ENCODE data around the gene CASZ1.

Gene CASZ1

DNA sequence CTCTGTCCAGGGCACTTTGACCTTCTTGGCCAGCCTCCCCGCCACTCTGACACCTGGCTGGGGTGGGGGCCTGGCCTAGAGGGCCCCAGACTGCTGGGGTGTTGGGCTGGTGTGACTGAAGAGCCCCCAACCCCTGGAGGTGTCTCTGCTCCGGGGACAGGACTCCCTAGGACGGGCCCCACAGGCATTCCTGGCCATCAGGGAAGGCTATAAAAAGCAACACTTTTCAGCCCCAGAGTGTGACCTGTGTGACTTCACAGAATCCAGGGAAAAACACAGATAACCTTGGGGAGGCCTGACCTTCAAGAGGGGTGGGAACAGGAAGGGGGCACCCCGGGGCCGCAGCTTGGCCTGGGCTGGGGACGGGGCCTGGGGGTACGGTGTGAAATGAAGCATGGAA is 24.0 kb upstream of the CASZ1 start:
- no peak for DNase-seq

DNA sequence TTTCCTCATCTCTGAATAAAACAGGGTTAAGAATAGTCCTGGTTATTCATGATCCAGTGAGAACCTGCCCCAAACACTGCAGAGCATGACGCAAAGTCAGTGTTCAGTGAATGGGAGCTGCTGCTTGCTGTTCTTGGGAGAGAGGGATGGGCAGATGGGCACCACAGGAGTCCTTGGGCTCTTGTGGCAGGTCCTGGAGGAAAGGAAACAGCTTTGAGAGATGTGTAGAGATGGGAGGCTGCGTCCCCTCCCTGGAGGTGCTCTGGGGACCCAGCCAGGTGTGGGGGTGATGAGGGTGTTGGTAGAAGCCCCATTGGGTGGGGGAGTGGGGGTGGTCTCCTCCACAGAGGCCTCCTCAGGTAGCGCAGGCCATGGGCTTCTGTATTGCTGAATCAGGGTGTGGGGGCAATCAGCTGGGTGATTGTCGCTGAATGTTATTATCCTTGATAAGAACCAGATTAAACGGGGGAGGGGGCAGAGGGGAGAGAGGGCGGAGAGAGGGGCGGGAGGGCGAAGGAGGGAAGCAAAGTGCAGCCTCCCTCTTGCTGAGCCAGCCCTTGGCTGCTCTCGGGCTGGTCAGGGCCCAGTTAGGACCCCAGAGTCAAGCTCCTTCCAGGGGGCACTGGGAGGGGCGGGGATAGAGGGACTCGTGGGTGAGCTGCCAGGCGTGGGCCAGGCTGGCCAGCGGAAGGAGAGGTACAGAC is 22.9 kb upstream of the CASZ1 start:
- no peak for DNase-seq

- DNase-seq = no peak
These were observed 22.1 kb upstream of the CASZ1 start for GRCh38 chr1:10818262-10819197.

GRCh38 chr1:10816743-10817369 is 20.4 kb upstream of the CASZ1 start:
- DNase-seq = no peak

DNA sequence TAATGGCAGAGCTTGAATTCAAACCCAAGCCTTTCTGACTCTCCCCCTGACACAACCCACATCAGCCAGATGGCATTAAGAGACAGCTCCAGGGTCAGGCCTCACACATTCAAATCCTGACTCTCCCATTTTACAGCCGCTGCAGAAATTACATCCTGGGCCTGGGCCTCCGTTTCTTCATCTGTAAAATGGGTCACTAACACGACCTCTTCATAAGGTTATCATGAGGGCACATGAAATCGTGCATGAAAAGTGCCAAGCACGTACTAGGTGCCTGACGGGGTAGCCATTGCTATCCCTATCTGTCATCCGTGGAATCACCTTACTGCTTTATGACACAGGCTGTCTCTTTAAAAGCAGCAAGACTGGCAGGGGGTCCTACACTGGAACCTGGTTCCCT is 19.8 kb upstream of the CASZ1 start:
- no peak for DNase-seq

DNA sequence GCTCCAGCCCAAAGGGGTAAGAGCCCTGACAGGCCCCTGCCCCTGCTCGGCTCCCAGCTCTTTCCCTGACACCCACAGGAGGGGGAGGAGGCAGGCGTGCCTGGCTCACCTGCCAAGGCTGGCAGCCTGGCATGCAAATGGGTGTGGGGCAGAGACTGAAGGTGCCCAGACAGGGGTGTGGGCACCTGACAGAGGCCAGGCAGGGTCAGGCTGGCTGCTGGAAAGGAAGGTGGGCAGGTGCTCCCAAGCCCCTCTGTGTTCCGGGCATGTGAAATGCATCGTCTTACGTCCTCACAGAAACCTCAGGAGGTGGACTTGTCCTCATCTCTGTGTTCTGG is 19.4 kb upstream of the CASZ1 start:
- DNase-seq = no peak

- no peak for DNase-seq
These were observed 18.8 kb upstream of the CASZ1 start for GRCh38 chr1:10814976-10815857.

DNA sequence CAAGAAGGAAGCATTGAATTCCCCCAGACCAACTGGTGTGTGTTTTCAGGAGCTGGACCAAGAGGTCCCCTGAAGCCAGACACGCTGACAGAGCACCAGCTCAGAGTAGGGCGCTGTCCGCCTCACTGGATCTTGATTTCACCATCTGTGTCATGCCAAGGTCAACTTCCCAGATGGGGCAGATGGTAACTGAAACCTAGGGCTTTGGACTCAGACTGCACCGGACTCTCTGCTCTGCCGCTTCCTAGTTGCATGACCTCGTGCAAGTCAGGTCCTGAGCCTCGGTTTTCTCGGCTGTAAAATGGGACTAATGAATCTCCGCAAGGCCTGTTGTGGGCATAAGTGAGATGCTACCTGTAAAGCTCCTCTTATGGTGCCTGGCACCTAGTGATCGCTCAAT is 17.9 kb upstream of the CASZ1 start:
- DNase-seq = no peak

DNA sequence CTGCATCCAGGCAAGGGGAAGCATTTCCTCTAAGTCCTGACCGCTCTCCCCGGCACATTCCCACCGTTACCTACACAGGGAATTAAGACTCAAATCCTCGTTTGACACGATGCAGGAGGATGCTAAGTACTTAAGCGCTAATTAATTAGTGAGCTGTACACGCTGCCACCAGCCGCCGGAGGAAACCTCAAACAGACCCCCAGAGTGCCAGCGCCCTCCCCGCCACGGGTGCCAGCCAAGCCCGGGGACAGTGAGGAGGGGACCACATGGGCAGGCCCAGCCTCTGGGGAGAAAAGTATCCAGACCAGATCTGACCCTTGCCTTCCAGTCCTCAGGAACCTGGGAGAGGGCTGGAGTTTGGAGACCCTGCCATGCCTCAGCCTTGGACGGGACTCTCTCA is 17.4 kb upstream of the CASZ1 start:
- DNase-seq = no peak

GRCh38 chr1:10812387-10812915 is 16.0 kb upstream of the CASZ1 start:
- DNase-seq = no peak

DNA sequence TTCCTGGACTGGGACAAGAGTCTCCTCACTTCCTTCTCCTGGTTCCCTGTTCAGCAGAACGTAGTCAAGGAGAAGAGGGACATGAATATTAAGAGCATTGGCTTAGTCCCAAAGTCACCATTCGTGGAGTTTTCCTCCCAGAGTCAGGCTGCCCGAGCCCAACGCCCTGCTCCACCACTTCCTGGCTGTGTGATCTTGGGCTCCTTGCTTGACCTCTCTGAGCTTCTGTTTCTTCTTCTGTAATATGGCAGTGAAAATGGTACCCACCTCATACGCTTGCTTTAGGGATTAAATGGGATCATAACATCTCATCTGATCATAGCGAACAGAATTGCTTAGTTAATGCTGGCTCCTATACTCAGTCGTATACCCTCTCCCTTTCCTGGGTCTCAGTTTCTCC is 12.0 kb upstream of the CASZ1 start:
- DNase-seq = no peak

- DNase-seq = no peak
These were observed 10.5 kb upstream of the CASZ1 start for GRCh38 chr1:10806966-10807365.

DNA sequence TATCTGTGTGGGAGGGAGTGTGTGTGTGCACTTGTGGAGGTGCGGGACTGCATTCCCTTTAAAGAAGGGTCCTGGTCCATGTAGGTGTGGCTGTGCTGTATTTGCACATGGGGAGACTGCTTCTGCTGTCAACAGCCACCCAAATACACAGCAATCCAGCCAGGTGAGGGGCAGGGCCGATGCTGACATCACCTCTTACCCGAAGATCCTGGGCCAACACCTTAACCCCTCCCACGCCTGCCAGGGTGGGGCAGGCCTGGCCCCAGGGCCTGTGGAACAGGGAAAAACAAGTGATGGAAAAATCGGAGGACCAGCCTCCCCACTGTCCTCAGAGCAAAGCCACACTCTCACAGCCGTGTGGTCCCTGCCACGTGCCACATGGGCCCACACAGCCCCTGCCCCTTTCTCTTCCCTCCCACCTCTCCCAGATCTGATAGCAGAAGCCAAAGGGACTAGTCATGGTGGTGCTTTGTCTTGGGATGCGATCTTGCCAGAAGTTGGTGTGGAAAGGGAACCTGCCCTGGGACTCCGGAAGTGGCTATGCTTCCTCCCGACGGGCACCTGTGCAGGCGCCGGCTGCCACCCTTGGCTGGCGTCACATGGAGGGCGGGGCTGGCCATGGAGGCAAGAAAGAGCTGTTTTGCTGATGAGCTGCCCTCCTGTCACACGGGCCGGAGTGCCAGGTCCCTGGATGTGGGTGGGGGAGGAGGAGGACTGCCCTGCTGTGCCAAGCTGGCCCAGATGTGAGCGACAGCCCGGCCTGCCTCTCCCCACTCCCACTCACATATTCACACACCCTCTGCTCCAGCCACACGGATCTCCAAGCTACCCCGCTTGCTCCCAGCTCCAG is 7.8 kb upstream of the CASZ1 start:
- no peak for DNase-seq

DNA sequence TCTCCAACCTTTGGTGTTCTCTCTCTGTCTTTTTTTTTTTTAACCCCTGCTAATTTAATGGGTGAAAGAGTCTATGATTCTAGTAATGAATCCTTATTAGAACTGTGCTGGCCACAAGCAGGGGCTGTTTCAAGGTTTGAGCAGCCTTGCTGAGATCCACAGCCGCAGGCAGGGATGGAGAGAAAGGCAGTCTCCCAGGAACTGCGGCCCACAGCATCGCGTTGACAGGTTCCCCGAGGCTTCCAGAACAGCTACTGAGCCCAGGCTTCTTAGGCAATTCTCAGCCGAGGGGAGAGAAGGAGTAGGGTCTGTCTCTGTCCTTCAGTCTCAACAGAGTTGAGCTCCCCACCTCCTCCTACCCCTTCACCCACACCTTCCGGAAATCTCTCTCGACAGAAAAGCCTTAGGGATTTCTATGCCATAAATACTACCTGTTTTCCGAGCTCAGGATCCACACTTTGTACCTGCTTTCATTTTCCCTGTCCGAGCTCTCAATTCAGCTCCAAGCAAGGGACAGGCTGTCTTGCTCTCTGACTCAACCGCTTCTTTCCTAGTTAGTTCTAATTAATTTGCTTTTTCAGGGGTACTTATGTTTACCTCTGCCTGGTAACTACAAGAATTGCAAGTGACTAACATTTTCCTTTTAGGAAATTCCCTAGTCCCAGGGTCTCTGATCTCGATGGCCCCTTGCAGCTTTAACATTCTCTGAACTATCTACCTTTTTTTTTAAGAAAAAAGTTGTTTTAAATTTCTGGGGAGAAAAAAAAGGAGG is 6.7 kb upstream of the CASZ1 start:
- no peak for DNase-seq

GRCh38 chr1:10800778-10801177 is 4.3 kb upstream of the CASZ1 start:
- DNase-seq = no peak

GRCh38 chr1:10799726-10800125 is 3.3 kb upstream of the CASZ1 start:
- DNase-seq = no peak

DNA sequence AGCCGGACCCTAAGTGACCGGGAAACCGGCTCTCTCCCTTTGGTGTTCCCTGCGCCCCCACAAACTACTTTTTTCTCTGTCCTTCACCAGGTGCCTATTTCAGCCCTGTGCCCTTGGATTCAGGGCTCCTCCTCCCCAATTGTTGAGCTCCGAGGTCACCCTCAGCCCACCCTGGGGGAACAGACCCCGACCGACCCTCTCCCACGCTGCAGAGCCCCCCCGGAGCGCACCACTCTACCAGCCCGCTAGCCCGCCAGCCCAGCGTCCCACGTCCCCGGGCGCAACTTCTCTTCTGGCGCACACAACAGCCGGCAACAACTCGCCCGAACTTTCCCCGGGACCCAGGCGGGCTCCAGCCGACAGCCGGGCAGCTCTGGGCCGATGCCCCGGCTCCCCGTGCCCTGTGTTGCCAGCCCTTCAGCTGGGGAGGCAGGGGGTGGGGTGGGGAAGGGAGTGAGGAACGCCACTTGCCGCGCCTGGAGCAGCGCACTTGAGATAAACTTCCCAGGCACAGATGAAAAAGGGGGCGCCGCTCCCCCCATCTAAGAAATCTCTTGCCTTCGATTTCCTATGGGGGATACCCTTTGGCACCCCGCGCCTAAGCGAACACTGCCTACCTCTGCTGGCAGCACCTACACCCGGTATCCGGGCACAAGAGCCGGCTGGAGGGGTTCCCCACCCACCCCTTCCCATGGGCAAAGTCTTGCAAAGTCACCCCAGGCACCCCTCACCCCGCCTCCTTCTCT is 997 bp downstream of the CASZ1 start:
- no peak for DNase-seq

DNA sequence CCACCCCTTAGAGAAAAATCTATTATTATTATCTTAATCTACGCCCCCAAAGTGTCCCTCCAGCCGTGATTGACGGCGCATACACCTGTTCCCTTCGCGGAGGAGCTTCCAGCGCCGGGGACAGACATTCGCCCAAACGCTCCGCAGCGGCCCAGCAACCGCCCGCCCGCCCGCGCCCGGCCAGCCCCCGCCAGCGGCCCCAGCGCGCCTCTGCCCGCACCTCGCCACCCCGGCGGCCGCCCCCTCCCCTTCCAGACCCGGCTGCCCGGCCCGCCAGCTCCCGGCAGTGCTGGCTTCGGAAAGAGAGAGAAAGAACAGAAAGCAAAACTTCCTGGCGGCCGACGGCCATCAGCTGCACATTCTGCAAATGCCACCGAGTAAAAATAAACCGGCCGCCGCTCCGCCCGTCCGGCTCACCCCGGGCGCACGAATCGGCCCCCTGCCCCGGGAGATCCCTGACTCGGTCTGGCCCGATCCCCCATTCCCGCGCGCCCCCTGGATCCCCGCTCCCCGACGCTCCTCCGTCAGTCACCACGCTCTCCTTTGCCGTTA is 1.6 kb downstream of the CASZ1 start:
- DNase-seq = no peak

GRCh38 chr1:10793129-10793651 is 3.3 kb downstream of the CASZ1 start:
- DNase-seq = no peak
